HK-2 (cell line): ENCODE results near the gene TEAD1.

Experiments
- DNase-seq: peaks from one replicate; pipeline ENCODE4 v3.0.0-alpha.2; 2018; ENCODE audit not compliant: unreplicated experiment

The TEAD1 gene

GRCh38 chr11:12673924-12674570 lies at the start of gene TEAD1:
TSS of gene TEAD1 (plus strand) at chr11:12674421.
- peak; percentile 96 for DNase-seq

GRCh38 chr11:12624595-12624994 lies 49.6 kb upstream of the TEAD1 start:
- DNase-seq = no peak

GRCh38 chr11:12625438-12626071 lies 48.7 kb upstream of the TEAD1 start:
- no peak for DNase-seq

GRCh38 chr11:12626616-12627015 lies 47.6 kb upstream of the TEAD1 start:
- DNase-seq = no peak

- no peak for DNase-seq
Observed at GRCh38 chr11:12628314-12628713, 45.9 kb upstream of the TEAD1 start.

- DNase-seq = no peak
Observed at GRCh38 chr11:12629601-12630313, 44.5 kb upstream of the TEAD1 start.

- DNase-seq = no peak
Observed at GRCh38 chr11:12631651-12632050, 42.6 kb upstream of the TEAD1 start.

GRCh38 chr11:12634329-12634728 lies 39.9 kb upstream of the TEAD1 start:
- DNase-seq = no peak

GRCh38 chr11:12636871-12637410 lies 37.3 kb upstream of the TEAD1 start:
- DNase-seq = no peak

- no peak for DNase-seq
Observed at GRCh38 chr11:12639388-12639787, 34.8 kb upstream of the TEAD1 start.

- no peak for DNase-seq
Observed at GRCh38 chr11:12640355-12640754, 33.9 kb upstream of the TEAD1 start.

GRCh38 chr11:12640926-12641849 lies 33.0 kb upstream of the TEAD1 start:
- no peak for DNase-seq

- no peak for DNase-seq
Observed at GRCh38 chr11:12642040-12642439, 32.2 kb upstream of the TEAD1 start.

- DNase-seq = no peak
Observed at GRCh38 chr11:12642806-12643428, 31.3 kb upstream of the TEAD1 start.

GRCh38 chr11:12646478-12646877 lies 27.7 kb upstream of the TEAD1 start:
- no peak for DNase-seq

- DNase-seq = no peak
Observed at GRCh38 chr11:12653729-12654128, 20.5 kb upstream of the TEAD1 start.

- no peak for DNase-seq
Observed at GRCh38 chr11:12655842-12656241, 18.4 kb upstream of the TEAD1 start.

GRCh38 chr11:12657336-12657735 lies 16.9 kb upstream of the TEAD1 start:
- no peak for DNase-seq

- DNase-seq = no peak
Observed at GRCh38 chr11:12657981-12658380, 16.2 kb upstream of the TEAD1 start.

- no peak for DNase-seq
Observed at GRCh38 chr11:12662101-12662689, 12.0 kb upstream of the TEAD1 start.

GRCh38 chr11:12664385-12664784 lies 9.8 kb upstream of the TEAD1 start:
- DNase-seq = no peak
